Measurements from ENCODE around the gene TMCC2. TPM values are rescaled to one million over a fixed set of nuclear protein-coding genes. Genes with fewer than 3 reads are reported as not detected.

The TMCC2 gene
- total and polyA plus RNA-seq, 2 experiments from 2014 or later = 2.6 to 9.9 TPM

- no peak overlapping the region for H2AFZ ChIP-seq
Measured at GRCh38 chr1:205275916-205276688, 48.4 kb downstream of the TMCC2 start.

More at GRCh38 chr1:205275916-205276688, 48.4 kb downstream of the TMCC2 start:
- Histone ChIP-seq H3K27me3 (ENCODE audit: insufficient read depth) (no peaks in the 10 kb centered on the region), H3K79me2 (replicated peaks; ENCODE audit: insufficient read depth) (no peaks in the 10 kb centered on the region), H3K4me1 (ENCODE audit: insufficient read depth) (peaks cover 14% of the 10 kb centered on the region; the same call in 1 of the 2 replicates), H3K4me3 (no peak overlapping the region), H3K9me2 (ENCODE audit: insufficient read depth) (no peaks in the 10 kb centered on the region), H3K27ac (ENCODE audit: low read depth) (no peak overlapping the region), H3K36me3 (ENCODE audit: insufficient read depth) (no peaks in the 10 kb centered on the region), H3F3A (replicated peaks; ENCODE audit: low read depth) (peaks cover 6% of the 10 kb centered on the region; the same call in 1 of the 2 replicates), H4K20me1 (replicated peaks; ENCODE audit: insufficient read depth) (no peaks in the 10 kb centered on the region), H3K4me2 (no peak overlapping the region)
- TF ChIP-seq JUNB (IDR thresholded peaks at IDR 0.05; ENCODE audit: unreplicated experiment) (no peak), ZNF331 (CRISPR knock-in tag; IDR thresholded peaks at IDR 0.05; ENCODE audit: low read depth) (no peak), ZNF462 (CRISPR knock-in tag; IDR thresholded peaks at IDR 0.05) (no peak), NANOG (IDR thresholded peaks at IDR 0.05; ENCODE audit: borderline replicate concordance) (no peak), EZH2phosphoT487 (IDR thresholded peaks at IDR 0.05; ENCODE audit: unreplicated experiment) (no peak), EZH2 (IDR thresholded peaks at IDR 0.05; ENCODE audit: low read depth, unreplicated experiment) (no peak), ZNF114 (CRISPR knock-in tag; IDR thresholded peaks at IDR 0.05) (no peak), STAT1 (IDR thresholded peaks at IDR 0.05; ENCODE audit: unreplicated experiment) (no peak), CTCF (conservative IDR thresholded peaks at IDR 0.05; ENCODE audit: low read depth in 2 of 2) (no peak)
- H3K9me3 Mint-ChIP-seq = no peaks in the 10 kb centered on the region
- peaks cover 18% of the 10 kb centered on the region for H3K27me3 Mint-ChIP-seq (ENCODE audit: insufficient read depth, low read depth, poor library complexity)
- H3K36me3 Mint-ChIP-seq (ENCODE audit: low read depth) = peaks cover 7% of the 10 kb centered on the region; the same call in 2 of the 3 replicates
- DNase-seq (ENCODE audit: low spot score) = no peak
- no peak for ATAC-seq
- no peak overlapping the region for H3K4me3 Mint-ChIP-seq
- peaks cover 23% of the 10 kb centered on the region for H3K4me1 Mint-ChIP-seq
- H3K27ac Mint-ChIP-seq = no peak overlapping the region

Data from GM23338 (cell line).